Natural killer cell (primary cell): ENCODE measurements around the gene RFX2. TPM values are rescaled to one million over a fixed set of nuclear protein-coding genes. Genes with fewer than 3 reads are reported as not detected.

Experiments
- ATAC-seq, 3 donors: fragments of 150-1000 bp in 2 of 3; fragments of 200-7000 bp in 1 of 3; cut with Tn5 transposase; 1 replicate in 1 of 3; 2 replicates in 2 of 3; pipeline ENCODE4 v1.10.0; 2021; ENCODE audit warnings: mild to moderate bottlenecking in 2 of 3, moderate library complexity in 2 of 3
- DNase-seq, 2 donors: peaks; one replicate each; pipeline versions ENCODE4 v3.0.0 to v3.0.0-alpha.2; 2013 to 2021; ENCODE audit warnings: mixed read lengths in 1 of 2
- H3K27ac ChIP-seq: one replicate; pipeline ENCODE4 v1.5.1; 2013; ENCODE audit warnings: mild to moderate bottlenecking, low read length
- H3K27me3 ChIP-seq: one replicate; pipeline ENCODE4 v1.6.1; 2013; ENCODE audit warnings: low read length; ENCODE audit not compliant: control insufficient read depth, insufficient read depth
- H3K36me3 ChIP-seq: one replicate; pipeline ENCODE4 v1.6.1; 2013; ENCODE audit warnings: low read length; ENCODE audit not compliant: control insufficient read depth, insufficient read depth
- H3K4me1 ChIP-seq: one replicate; pipeline ENCODE4 v1.6.1; 2013; ENCODE audit warnings: low read length; ENCODE audit not compliant: control insufficient read depth, insufficient read depth
- H3K4me3 ChIP-seq: one replicate; pipeline ENCODE4 v1.5.1; 2013; ENCODE audit warnings: low read length
- H3K9me3 ChIP-seq: one replicate; pipeline ENCODE4 v1.6.1; 2013; ENCODE audit warnings: low read length; ENCODE audit not compliant: control insufficient read depth, insufficient read depth
- H3K27ac Mint-ChIP-seq, 2 donors: one replicate each; pipeline ENCODE4 v1.8.0; 2022; ENCODE audit warnings: mild to moderate bottlenecking in 2 of 2, mixed read lengths in 2 of 2, moderate library complexity in 1 of 2
- H3K27me3 Mint-ChIP-seq, 2 donors: one replicate each; pipeline ENCODE4 v1.8.0; 2022; ENCODE audit warnings: low read depth in 2 of 2, mixed read lengths in 2 of 2
- H3K36me3 Mint-ChIP-seq: one replicate; pipeline ENCODE4 v1.8.0; 2022; ENCODE audit warnings: mixed read lengths
- H3K4me1 Mint-ChIP-seq, 2 donors: one replicate each; pipeline ENCODE4 v1.8.0; 2022; ENCODE audit warnings: mixed read lengths in 2 of 2
- H3K4me3 Mint-ChIP-seq: one replicate; pipeline ENCODE4 v1.8.0; 2022; ENCODE audit warnings: mild to moderate bottlenecking, moderate library complexity, mixed read lengths
- H3K9me3 Mint-ChIP-seq, 2 donors: one replicate each; pipeline ENCODE4 v1.8.0; 2022; ENCODE audit warnings: mixed read lengths in 2 of 2
- CTCF ChIP-seq: fragments of 200-600 bp; IDR thresholded peaks from one replicate; pipeline ENCODE4 v1.8.0; 2022; ENCODE audit warnings: antibody characterized with exemption
- WGBS: methylation state at CpG from one replicate; pipeline ENCODE4 v1.1.7; 2013; ENCODE audit warnings: missing lambda C conversion rate; ENCODE audit not compliant: insufficient coverage; 5-methylcytosine and 5-hydroxymethylcytosine counted together
- intact Hi-C: fragments of 100-400 bp; cut with micrococcal nuclease; formaldehyde crosslinking; loops from one replicate; pipeline ENCODE4 v1.14.2; 2022
- total RNA-seq, 4 donors: library from RNA; stranded (reverse); fragments of 120-200 nt in 1 of 4; gene quantifications; one replicate each; pipeline versions ENCODE4 v1.2.3 to v1.2.4, GENCODE V29; 2013 to 2022

The RFX2 gene
- total RNA-seq, 3 donors from 2014 or later (not counting 1 experiment from before 2014, with no cell fraction given), result 2.4 to 4.6 (median 4.1) TPM

- Histone ChIP-seq H3K27ac (no peak overlapping the region), H3K36me3 (no peaks in the 10 kb centered on the region), H3K4me3 (no peak overlapping the region), H3K9me3 (no peaks in the 10 kb centered on the region), H3K27me3 (no peaks in the 10 kb centered on the region), H3K4me1 (peaks cover 16% of the 10 kb centered on the region)
- intact Hi-C loops, result no loop called here
- DNase-seq (no peak), ATAC-seq (no peak)
- Mint-ChIP-seq H3K9me3 (no peaks in the 10 kb centered on the region), H3K4me1 (peaks cover 15 to 16% of the 10 kb centered on the region in 2 donors), H3K27me3 (peaks cover 33 to 45% of the 10 kb centered on the region in 2 donors), H3K4me3 (no peak overlapping the region), H3K27ac (no peak overlapping the region), H3K36me3 (no peaks in the 10 kb centered on the region)
- 88% methylated on average over 8 of the region's 8 CpGs for WGBS
- TF ChIP-seq CTCF, result no peak
Observed at GRCh38 chr19:6091771-6092291, 18.5 kb downstream of the RFX2 start.

GRCh38 chr19:6090634-6091033 is 19.7 kb downstream of the RFX2 start:
- Mint-ChIP-seq H3K27me3 (peaks cover 37 to 48% of the 10 kb centered on the region in 2 donors), H3K9me3 (no peaks in the 10 kb centered on the region), H3K27ac (no peak overlapping the region), H3K4me3 (no peak overlapping the region), H3K4me1 (peaks cover 21 to 22% of the 10 kb centered on the region in 2 donors), H3K36me3 (no peaks in the 10 kb centered on the region)
- Histone ChIP-seq H3K27ac (no peak overlapping the region), H3K4me3 (no peak overlapping the region), H3K36me3 (no peaks in the 10 kb centered on the region), H3K9me3 (no peaks in the 10 kb centered on the region), H3K4me1 (peaks cover 22% of the 10 kb centered on the region), H3K27me3 (no peaks in the 10 kb centered on the region)
- 95% methylated on average over 2 of the region's 3 CpGs for WGBS
- DNase-seq (no peak), ATAC-seq (no peak)
- intact Hi-C loops, result no loop called here
- TF ChIP-seq CTCF, result no peak

GRCh38 chr19:6088602-6089049 is 21.7 kb downstream of the RFX2 start:
- no peaks in the 10 kb centered on the region for H3K27me3 ChIP-seq
- TF ChIP-seq CTCF, result no peak
- Mint-ChIP-seq H3K4me1 (peaks cover 21 to 22% of the 10 kb centered on the region in 2 donors), H3K27ac (peak overlapping the region in 1 of 2 donors; percentile 71), H3K9me3 (no peaks in the 10 kb centered on the region), H3K27me3 (peaks cover 47 to 48% of the 10 kb centered on the region in 2 donors), H3K36me3 (no peaks in the 10 kb centered on the region), H3K4me3 (peak overlapping the region; percentile 35)
- no peak overlapping the region for H3K27ac ChIP-seq
- no peaks in the 10 kb centered on the region for H3K9me3 ChIP-seq
- peaks cover 22% of the 10 kb centered on the region for H3K4me1 ChIP-seq
- intact Hi-C loops, result no loop called here
- H3K4me3 ChIP-seq, result no peak overlapping the region
- ATAC-seq (no peak), DNase-seq (no peak)
- H3K36me3 ChIP-seq, result no peaks in the 10 kb centered on the region
- no CpG with 5 or more reads among the region's 3 CpGs for WGBS

- TF ChIP-seq CTCF, result no peak
- H3K36me3 ChIP-seq, result no peaks in the 10 kb centered on the region
- peak overlapping the region; percentile 71 for H3K4me3 Mint-ChIP-seq
- no peaks in the 10 kb centered on the region for H3K9me3 Mint-ChIP-seq
- H3K27ac Mint-ChIP-seq, result peak overlapping the region; percentile 71
- peaks cover 21 to 22% of the 10 kb centered on the region in 2 donors for H3K4me1 Mint-ChIP-seq
- H3K27me3 Mint-ChIP-seq, result peaks cover 41 to 43% of the 10 kb centered on the region in 2 donors
- peak in 1 of 2 donors; percentile 56 for DNase-seq
- no peaks in the 10 kb centered on the region for H3K27me3 ChIP-seq
- 10% methylated on average over 8 of the region's 9 CpGs for WGBS
- intact Hi-C loops, result no loop called here
- ATAC-seq, result peak; percentile 74 to 95 (median 80)
- no peaks in the 10 kb centered on the region for H3K36me3 Mint-ChIP-seq
- peak overlapping the region; percentile 72 for H3K27ac ChIP-seq
- no peaks in the 10 kb centered on the region for H3K9me3 ChIP-seq
- no peak overlapping the region for H3K4me3 ChIP-seq
- peaks cover 22% of the 10 kb centered on the region for H3K4me1 ChIP-seq
Observed at GRCh38 chr19:6087074-6087571, 23.2 kb downstream of the RFX2 start.
